Measurements from ENCODE around the gene SLK.

The SLK gene

DNA sequence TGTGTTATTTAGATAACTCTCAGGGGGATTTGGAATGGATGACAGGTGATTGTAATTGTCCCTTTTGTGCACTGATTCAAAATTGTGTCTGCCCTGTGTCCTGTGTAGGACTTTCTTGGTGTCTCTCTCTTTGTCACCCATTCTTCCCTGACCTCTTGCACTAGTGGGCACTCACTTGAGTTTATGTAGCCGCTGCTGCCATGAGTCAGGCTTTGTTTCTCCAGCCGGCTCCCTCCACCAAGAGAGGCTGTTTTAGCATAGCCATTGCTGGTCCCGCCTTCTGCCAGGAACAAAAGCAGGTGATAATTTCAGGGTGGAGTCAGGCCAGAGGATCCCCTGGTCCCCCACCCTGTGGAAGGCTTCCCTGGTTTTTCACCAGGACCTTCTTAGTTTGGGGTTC is 110.3 kb downstream of the SLK start:
- no peak for DNase-seq
- TF ChIP-seq POLR2A (IDR thresholded peaks at IDR 0.05; ENCODE audit: low read length) (no peak), GATA1 (IDR thresholded peaks at IDR 0.05; ENCODE audit: low read depth, low read length) (no peak)

DNA sequence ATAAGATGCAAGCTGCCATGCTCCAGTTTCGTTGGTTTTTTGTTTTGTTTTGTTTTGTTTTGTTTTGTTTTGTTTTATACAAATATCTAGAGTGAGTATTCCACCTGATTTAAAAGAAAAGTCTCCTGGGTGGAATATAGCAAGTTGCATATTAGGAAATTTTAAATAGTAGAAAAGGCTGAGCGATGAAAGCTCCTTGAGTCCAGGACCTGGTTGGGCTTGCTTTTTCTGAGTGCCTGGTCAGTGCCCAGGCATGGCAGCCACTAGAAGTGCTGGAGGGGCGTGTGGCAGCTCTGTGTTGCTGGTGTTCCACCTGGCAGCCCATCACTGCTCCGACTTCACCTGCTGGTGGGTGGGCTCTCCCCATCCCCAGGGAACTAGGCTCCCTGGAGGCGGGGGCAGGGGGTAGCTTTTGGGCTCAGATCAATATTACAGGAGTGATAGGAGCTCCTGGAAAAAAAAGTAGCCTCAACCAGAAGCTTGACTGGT is 110.8 kb downstream of the SLK start:
- no peak for TF ChIP-seq POLR2A (IDR thresholded peaks at IDR 0.05; ENCODE audit: low read length)
- no peak for TF ChIP-seq GATA1 (IDR thresholded peaks at IDR 0.05; ENCODE audit: low read depth, low read length)
- DNase-seq, result no peak
